ENCODE measurements around the gene CPT2. TPM values are rescaled to one million over a fixed set of nuclear protein-coding genes. Genes with fewer than 3 reads are reported as not detected.
A peak's percentile ranks its signal among the peaks of the same experiment; 100 is the strongest.

The CPT2 gene
- total and polyA plus RNA-seq, 9 of the 15 experiments (the other 6 are each of a cell fraction or from before 2014, with no cell fraction given) = 7.6 to 25.1 (median 16.8) TPM

- TF ChIP-seq CEBPZ (IDR thresholded peaks at IDR 0.05; ENCODE audit: borderline replicate concordance, low read depth, low read length) (0 out of 2 replicates have a peak, but pooled peaks have one; percentile 48), EP400 (IDR thresholded peaks at IDR 0.05) (peak; percentile 16; the same call in 1 of the 2 replicates), TRIM24 (IDR thresholded peaks at IDR 0.05) (peak; percentile 19 to 68; a peak in 2 of 4 replicates), HLTF (IDR thresholded peaks at IDR 0.05) (peak; percentile 96), XRCC3 (IDR thresholded peaks at IDR 0.05) (0 out of 2 replicates have a peak, but pooled peaks have one; percentile 76)
Observed at GRCh38 chr1:53206083-53206685, 9.6 kb downstream of the CPT2 start (continued).

GRCh38 chr1:53206735-53207379 lies 10.2 kb downstream of the CPT2 start:
- POLR2A ChIA-PET = no interaction called here
- Histone ChIP-seq H2AFZ (ENCODE audit: low read depth, low read length) (no peak overlapping the region), H3K4me2 (ENCODE audit: insufficient read depth, low read length) (no peak overlapping the region), H3K36me3 (ENCODE audit: control insufficient read depth, insufficient read depth, low read length) (peaks cover 64% of the 10 kb centered on the region; the same call in 2 of the 3 replicates), H3K9me3 (replicated peaks; ENCODE audit: control insufficient read depth, insufficient read depth, low read depth, low read length) (peaks cover 19% of the 10 kb centered on the region), H3K9ac (ENCODE audit: insufficient read depth in 1 of 2, low read depth in 2 of 2, low read length in 2 of 2) (no peak overlapping the region), H4K20me1 (replicated peaks; ENCODE audit: control insufficient read depth, insufficient read depth, low read length) (no peaks in the 10 kb centered on the region), H3K9me1 (ENCODE audit: control insufficient read depth, insufficient read depth, low read length) (no peaks in the 10 kb centered on the region), H3K27ac (ENCODE audit: extremely low read depth, low read depth, low read length) (no peak overlapping the region), H3K4me1 (replicated peaks in 1 of 2; ENCODE audit: control insufficient read depth in 2 of 2, insufficient read depth in 2 of 2, low read length in 2 of 2) (no peaks in the 10 kb centered on the region), H3K4me3 (no peak overlapping the region), H3K79me2 (ENCODE audit: control insufficient read depth, insufficient read depth, low read length) (no peaks in the 10 kb centered on the region), H3K27me3 (ENCODE audit: control insufficient read depth in 2 of 2, insufficient read depth in 2 of 2, low read length in 2 of 2) (no peaks in the 10 kb centered on the region)
- WGBS (ENCODE audit: insufficient coverage, low coverage, missing lambda C conversion rate) = 86% methylated on average over 1 of the region's 1 CpG
- FAIRE-seq (no peak), ATAC-seq (no peak), DNase-seq (ENCODE audit: extremely low read depth in 1 of 4, low spot score in 3 of 4) (no peak)
- in situ Hi-C loops (cut with MboI) (no loop called here), intact Hi-C loops (cut with micrococcal nuclease) (no loop called here)
- TF ChIP-seq MAFG (tag; conservative IDR thresholded peaks at IDR 0.05) (no peak), ZNF165 (CRISPR knock-in tag; IDR thresholded peaks at IDR 0.05; ENCODE audit: borderline replicate concordance) (no peak), ZNF431 (CRISPR knock-in tag; IDR thresholded peaks at IDR 0.05) (peak; percentile 62; the same call in 1 of the 2 replicates), FOXJ3 (CRISPR knock-in tag; IDR thresholded peaks at IDR 0.05) (no peak), ZNF589 (CRISPR knock-in tag; IDR thresholded peaks at IDR 0.05; ENCODE audit: low read depth) (no peak), TRIM28 (IDR thresholded peaks at IDR 0.05) (no peak)
- CTCF ChIA-PET (ENCODE audit: low intra/inter-chr PET ratio) = no interaction called here
- BruUV-seq (replicated peaks) = no TSS peak
